ENCODE measurements around the gene ABLIM2.

ABLIM2 gene

GRCh38 chr4:8173492-8174242, 15.1 kb upstream of the ABLIM2 start:
- DNase-seq: no peak

GRCh38 chr4:8171984-8172924, 13.6 kb upstream of the ABLIM2 start:
- DNase-seq: peak; percentile 57 to 62

GRCh38 chr4:8171266-8171665, 12.7 kb upstream of the ABLIM2 start:
- no peak for DNase-seq

GRCh38 chr4:8170341-8170740, 11.7 kb upstream of the ABLIM2 start:
- DNase-seq: no peak

DNA sequence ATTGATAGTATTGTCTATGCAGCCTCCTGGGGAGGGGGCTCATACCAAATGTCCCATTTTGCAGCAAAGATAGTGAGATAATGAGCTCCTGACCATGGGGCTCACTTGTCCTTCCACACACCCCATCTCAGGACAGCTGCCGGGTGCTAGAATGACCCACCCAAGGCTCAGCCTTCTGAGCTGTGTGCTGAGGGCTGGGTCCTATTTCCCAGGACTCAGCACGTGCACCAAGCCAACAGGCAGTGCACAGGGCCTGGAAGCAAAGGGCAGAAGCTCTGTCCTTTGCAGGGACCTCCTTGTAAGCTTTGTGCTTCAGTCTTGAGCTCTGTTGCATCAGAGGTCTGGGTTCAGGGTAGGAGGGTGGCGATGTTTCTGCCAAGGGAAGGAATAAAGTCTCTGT, 11.2 kb upstream of the ABLIM2 start:
- no peak for DNase-seq

- DNase-seq: no peak
These were observed 10.4 kb upstream of the ABLIM2 start for GRCh38 chr4:8168832-8169598.

- no peak for DNase-seq
These were observed 9.6 kb upstream of the ABLIM2 start for GRCh38 chr4:8168232-8168631.

DNA sequence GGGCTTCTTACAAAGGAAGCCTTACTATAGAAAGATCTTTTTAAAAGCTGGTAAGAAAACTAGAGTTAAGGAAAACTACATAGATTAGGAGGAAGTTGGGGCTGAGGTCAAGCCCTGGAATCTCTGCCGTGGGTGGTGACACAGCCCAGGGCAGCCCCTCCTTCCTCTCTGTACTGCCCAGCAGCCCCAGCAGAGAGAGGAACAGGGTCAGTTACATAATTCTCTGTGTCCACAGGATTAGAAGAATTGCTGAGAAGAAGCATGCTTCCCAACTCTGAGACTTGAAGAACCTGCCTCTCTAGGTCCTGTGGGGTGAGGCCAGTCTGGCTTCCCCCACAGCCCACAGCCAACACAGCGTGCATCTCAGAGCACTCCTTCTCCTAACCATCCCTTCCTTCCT, 9.2 kb upstream of the ABLIM2 start:
- no peak for DNase-seq

DNA sequence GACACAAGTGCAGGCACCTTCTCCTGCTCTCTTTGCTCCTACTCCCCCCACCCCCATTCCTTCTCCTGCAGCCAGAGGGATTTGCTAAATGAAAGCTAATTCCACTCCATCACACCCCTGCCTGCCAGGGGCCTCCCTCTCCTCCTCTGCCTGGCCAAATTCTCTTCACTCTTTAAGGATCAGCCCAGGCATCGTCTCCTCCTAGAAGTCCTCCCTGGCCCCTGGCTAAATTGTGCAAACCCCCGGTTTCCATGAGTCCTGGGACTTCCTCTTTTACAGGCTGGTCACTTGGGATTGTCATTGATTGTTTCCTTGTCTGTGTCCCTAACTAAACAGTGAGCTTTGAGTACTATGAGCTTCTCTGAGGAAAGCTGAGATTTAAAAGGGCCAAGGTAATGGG, 8.7 kb upstream of the ABLIM2 start:
- no peak for DNase-seq

DNA sequence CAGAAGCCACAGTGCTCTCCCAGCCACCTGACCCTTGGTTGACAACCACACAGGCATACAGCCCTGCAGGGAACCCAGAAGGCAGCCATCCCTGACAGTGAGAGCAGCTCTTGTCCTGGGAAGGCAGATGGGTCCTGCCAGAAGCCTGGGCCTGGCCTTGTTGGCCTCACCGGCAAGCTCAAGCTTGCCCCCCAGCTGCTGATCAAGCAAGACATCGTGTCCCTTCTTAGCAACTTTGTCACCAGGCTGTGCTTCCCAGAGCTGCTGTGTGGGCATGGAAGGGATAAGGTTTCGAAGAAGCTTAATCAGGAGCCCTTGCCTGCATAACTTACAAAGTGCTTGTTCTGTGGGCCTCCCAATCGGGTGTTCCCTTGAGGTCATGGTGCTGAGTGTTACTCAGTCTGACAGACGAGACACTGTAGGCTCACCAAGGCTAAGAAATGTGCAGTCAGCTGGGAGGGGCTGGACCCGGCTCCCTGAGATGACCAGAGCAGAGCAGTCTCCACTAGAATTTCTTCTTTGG, 6.8 kb upstream of the ABLIM2 start:
- no peak for DNase-seq

DNA sequence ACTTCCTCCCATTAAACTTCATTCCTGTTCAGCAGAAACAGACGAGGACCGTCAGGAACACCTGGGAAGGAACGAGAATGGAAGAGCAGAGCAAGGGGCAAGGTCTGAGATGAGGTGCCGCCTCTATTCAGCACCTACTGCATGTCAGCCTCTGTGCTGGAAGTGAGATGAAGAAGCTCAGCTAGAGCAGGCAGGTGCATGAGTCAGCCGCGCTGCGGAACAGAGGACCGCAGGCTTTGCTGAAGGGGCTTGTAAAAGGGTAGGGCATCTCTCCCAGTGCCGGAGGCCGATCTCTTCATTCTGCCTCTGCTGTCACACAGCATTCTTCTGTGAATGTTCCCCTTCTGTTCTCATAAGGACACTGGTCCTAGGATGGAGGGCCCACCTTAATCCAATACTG, 6.1 kb upstream of the ABLIM2 start:
- DNase-seq: no peak

- DNase-seq: no peak
These were observed 5.6 kb upstream of the ABLIM2 start for GRCh38 chr4:8164194-8164565.

DNA sequence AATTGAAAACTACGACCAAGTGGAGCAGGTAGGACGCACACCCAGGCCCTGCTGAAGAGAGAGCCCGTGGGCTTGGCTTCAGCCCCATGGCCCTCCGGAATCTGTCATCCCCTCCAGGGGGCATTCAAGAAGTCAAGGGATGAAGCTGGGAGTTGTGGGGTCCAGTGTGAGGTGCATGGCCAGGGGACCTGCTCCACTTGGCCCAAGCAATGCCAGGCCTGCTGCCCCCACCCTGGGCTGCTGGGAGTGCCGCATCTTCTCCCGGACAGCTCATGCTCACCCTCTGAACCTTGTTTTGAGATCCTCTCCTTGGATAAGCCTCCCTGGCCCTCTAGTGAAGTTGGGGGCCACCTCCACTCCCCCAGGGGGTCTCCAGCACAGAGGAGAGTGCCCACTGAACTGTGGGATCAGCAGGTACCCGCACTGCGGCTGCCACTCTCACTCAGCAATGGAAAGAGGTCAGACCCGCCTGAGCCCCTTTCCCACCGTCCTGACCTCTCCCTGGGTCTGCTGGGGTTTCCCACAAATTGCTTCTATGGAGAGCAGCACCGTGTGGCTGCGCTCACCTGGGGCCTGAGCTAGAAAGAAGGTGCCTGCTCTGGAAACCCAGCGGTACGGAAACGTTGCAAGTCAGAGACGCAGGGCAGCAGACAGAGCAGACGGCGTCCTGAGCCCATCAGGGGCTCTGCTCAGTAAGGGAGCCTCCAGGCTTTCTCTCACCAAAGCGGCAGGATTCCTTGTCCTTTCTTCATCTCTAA, 5.0 kb upstream of the ABLIM2 start:
- DNase-seq: no peak

DNA sequence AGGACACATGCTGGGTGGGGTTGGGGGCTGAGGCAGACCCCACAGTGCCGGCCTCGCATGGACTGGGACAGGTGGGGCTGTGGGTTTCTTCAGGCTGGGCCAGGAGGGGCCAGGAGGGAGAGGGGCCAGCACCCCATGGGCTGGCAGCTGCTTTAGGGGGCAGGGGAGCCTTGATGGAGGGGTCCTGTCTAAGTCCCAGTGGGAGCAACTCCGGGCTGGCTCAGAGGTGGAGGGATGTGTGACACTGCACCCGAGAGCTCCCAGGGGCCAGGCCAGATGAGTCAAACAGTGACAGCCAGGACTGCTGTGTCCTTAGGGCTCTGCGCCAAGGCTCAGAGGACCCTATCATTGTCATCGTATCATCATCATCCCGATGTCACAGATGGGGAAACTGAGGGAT, 4.4 kb upstream of the ABLIM2 start:
- no peak for DNase-seq

GRCh38 chr4:8162625-8163024, 4.0 kb upstream of the ABLIM2 start:
- DNase-seq: no peak

- no peak for DNase-seq
These were observed 2.0 kb upstream of the ABLIM2 start for GRCh38 chr4:8160572-8160971.

DNA sequence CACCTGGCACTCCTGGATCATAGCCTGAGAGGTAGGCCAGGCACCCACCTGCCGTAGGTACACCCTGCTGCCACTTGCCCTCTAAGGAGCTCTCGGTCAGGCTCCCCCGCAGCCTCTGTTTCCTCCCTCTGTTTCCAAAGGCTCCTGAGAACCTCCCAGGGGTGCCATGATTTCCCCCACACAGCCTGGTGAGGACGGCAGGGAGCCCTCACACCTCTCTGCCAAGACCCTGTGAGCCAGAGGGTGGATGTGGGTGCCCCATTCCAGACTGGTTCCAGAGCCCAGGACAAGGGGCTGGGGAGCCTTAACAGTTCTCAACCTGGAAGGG, 1.6 kb upstream of the ABLIM2 start:
- DNase-seq: no peak

DNA sequence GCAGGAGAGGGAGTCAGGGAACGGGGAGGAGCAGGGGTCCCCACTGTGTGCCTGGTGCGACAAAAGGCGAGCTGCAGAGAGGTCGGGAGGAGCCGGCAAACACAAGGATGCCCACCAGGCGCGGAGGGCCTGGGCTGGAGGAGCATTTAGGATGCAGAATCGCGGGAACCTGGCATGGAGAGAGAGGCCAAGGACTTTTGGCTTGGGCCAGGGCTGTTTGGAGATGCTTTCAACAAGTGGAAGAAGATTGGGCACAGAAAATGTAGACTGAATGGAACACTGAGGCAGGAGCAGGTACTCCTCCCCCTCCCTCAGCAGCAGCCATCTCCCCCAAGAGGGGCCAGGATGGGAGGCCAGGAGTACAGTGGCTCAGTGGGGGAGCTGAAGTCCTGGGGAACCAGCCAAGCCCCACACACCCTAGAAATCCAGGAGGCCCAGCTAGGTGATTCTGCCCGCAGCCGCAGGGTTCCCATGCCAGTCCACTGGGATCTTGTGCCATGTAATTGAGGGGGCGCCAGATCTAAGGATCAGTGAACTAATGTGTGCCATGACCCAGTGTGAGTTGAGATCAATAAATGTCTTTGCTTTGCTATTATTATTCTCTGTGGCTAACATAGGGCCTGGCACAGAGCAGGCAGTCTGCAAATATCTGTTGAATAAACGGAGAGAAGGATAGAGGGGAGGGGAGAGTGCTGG, 1.1 kb upstream of the ABLIM2 start:
- DNase-seq: no peak

DNA sequence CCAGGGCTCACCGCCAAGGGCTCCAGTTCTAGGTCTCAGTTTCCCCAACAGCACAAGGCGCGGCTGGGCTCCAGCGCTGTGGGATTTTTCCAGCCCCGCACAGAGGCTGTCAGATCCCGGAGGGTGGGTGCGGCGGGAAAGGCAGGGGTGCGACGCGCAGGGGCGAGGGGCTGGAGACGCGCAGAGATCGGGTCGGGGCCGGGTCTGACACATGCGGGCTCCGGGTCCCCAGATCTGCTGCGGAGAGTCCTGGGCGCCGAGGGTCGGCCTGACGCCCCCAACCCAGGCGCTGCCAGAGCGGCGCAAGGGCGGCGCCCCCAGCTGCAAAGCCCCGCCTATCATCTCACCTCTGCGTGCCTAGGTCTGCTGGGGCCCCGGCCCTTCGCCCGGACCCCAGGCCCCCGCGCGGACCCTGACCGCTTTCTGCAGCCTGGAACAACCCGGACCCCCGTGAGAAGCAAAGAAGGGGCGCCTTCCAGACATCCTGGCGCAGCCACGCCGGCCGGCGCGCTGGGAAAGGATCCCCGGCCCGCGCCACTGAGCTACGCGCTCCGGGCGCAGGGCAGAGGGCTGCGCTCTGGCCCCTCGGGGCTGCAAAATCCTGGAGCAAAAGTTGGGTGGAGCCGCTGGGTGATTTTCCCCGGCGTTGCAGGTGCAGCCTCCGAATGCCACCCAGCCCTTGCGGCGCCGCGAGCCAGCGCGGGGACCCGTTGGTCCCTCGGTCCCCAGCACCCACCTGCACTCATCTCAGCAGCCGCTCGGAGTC, 486 bp downstream of the ABLIM2 start:
- peak in 1 of 2 experiments; percentile 22 for DNase-seq

DNA sequence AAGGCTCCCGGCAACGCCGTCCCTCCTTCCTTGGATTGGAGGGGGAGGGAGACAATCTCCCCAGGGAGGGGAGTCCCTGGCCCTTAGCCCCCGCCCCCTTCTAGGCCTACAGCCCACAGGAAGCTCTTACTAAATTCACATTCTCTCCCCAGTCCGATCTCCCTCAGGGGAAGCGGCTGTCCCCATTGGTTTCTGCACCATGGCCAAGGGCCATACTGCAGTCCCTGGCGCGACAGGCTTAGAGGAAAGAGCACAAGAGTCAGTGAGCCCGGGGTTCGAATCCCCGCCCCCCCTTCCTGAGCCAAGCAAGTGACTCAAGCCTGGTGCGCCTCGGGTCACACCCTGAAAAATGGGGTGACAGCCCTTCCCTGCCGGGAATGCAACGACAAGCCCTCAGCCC, 1.1 kb downstream of the ABLIM2 start:
- DNase-seq: no peak

DNA sequence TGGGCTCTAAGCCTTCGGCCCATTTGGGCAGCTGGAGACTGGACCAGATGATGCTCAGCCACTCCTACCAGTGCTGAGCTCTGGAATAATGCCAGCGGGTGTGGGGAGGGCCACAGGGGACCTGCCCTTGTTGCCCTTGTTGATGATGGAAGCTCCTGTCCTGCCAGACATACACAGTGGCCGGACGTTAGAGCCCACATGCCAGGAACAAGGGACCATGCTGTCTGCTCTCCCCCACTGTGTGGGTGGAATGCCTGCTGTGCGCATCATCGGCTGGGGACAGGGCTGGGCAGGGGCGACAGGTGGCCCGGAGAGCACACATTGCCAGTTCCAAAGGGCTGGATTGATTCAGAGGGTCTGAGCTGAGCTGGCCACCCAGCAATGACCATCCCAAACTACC, 2.0 kb downstream of the ABLIM2 start:
- DNase-seq: no peak

Data from activated T-cell treated with anti-CD3 and anti-CD28 coated beads, Interleukin-2, amount 50 U/mL, for 48 hours (primary cell).